B cell (primary cell): ENCODE data around the gene PARN.

ENCODE experiments used
- EZH2 ChIP-seq: IDR thresholded peaks from 2 replicates; pipeline ENCODE4 v1.6.1; 2012; ENCODE audit warnings: borderline replicate concordance, low read depth, mild to moderate bottlenecking, moderate library complexity, low read length; ENCODE audit not compliant: insufficient read depth, poor library complexity, severe bottlenecking
- TF ChIP-seq, protein P1 (sequence below): fragments of 200-600 bp; IDR thresholded peaks from one replicate; pipeline ENCODE4 v1.8.0; 2022; ENCODE audit warnings: antibody characterized with exemption, mild to moderate bottlenecking

DNA sequence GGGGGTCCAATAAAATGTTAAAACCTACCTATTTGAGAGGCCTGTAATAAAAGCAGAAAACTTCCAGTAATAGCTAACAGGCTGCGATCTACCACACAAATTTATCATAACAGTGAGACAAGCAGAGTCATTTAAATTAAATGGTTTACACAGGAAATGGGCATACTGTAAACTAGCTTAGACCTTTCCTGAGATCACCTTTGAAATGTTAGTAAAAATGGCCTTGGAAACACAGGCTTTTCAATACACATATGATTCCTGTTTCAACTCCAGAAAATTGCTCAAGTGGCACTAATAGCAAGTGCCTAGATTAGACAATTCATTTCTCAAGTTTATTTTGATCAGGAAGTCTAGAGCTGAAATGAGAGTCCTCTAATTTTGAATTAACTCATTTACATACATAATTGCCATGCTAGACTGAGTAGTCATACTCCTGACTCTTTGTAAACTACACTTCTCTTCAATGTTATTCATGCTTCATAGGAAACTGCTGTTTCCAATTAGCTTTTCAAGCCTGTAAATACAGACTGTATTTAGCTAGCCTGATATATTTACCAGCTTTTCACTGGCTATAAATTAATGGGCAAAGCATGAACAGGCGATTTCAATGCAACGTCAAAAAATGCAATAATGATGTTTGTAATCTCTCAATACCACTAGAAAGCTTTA is 43.3 kb downstream of the PARN start:
- TF ChIP-seq, protein P1, sequence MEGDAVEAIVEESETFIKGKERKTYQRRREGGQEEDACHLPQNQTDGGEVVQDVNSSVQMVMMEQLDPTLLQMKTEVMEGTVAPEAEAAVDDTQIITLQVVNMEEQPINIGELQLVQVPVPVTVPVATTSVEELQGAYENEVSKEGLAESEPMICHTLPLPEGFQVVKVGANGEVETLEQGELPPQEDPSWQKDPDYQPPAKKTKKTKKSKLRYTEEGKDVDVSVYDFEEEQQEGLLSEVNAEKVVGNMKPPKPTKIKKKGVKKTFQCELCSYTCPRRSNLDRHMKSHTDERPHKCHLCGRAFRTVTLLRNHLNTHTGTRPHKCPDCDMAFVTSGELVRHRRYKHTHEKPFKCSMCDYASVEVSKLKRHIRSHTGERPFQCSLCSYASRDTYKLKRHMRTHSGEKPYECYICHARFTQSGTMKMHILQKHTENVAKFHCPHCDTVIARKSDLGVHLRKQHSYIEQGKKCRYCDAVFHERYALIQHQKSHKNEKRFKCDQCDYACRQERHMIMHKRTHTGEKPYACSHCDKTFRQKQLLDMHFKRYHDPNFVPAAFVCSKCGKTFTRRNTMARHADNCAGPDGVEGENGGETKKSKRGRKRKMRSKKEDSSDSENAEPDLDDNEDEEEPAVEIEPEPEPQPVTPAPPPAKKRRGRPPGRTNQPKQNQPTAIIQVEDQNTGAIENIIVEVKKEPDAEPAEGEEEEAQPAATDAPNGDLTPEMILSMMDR, result no peak
- no peak for TF ChIP-seq EZH2
